OCI-LY1 (cell line): Measurements from ENCODE around the gene LRRFIP1.

Source experiments
- CTCF ChIP-seq: fragments of 200-600 bp; sonication (generic), shearing (Covaris generic); IDR thresholded peaks from 2 replicates; pipeline ENCODE4 v1.5.1; 2017; ENCODE audit warnings: mild to moderate bottlenecking, antibody characterized with exemption, low read length, moderate library complexity, mixed read lengths
- EZH2 ChIP-seq: fragments of 200-600 bp; sonication (generic), shearing (Covaris generic); IDR thresholded peaks from 2 replicates; pipeline ENCODE4 v1.8.0; 2017; ENCODE audit warnings: borderline replicate concordance, mixed run types, mild to moderate bottlenecking, antibody characterized with exemption, low read length, moderate library complexity, mixed read lengths

GRCh38 chr2:237682856-237683670, 55.7 kb downstream of the LRRFIP1 start:
- TF ChIP-seq CTCF, result no peak
- TF ChIP-seq EZH2, result no peak
